HG02623 (cell line): ENCODE data around the gene CORO2B.
"Not testable (repeated sequence)": the region's sequence is repeated elsewhere in the genome, so short reads cannot be mapped to it uniquely, and the experiment has no call there.

Experiments
- ATAC-seq: cut with Tn5 transposase; IDR thresholded peaks from one replicate; pipeline ENCODE4 v1.9.1; 2021; ENCODE audit warnings: moderate library complexity; ENCODE audit not compliant: unreplicated experiment

CORO2B gene

DNA sequence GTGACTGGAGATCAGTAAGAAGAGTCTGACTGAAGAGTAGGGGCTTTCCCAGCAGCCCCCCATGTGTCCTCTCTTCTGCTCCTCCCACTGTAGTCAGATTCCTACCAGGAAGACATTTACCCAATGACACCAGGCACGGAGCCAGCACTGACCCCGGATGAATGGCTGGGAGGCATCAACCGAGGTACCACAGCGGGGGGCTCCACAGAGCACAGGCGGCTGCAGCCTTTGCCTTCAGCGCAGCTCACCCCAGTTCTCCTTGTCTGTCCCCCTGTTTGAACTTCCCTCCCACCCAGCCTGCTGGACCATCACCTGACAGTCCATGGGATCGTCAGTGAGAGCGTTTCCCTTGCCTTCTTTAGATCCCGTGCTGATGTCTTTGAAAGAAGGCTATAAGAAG, 140.3 kb downstream of the CORO2B start:
- ATAC-seq: no peak

DNA sequence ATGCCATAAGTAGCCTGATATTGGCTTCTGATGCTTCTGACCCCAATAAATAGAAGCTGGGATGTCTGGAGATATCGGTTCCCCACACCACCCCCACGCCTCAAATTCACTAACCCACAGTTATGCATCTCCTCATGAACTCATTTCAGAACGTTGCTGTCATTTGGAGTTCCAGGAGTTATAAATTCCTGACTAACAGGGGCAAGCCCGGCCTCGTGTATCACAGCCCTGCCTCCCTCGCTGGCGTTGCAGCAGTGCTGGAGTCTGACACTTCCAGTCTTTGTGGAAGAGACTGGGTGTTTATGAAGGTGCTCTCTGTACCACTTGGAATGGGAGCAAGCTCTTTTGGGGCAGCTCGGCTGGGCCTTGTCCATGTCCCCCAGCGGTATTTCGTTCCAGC, 140.9 kb downstream of the CORO2B start:
- no peak for ATAC-seq

- no peak for ATAC-seq
Measured at GRCh38 chr15:68721886-68722285, 143.1 kb downstream of the CORO2B start.

GRCh38 chr15:68725736-68726135, 146.9 kb downstream of the CORO2B start:
- no peak for ATAC-seq

- no peak for ATAC-seq
Measured at GRCh38 chr15:68726246-68726645, 147.5 kb downstream of the CORO2B start.

DNA sequence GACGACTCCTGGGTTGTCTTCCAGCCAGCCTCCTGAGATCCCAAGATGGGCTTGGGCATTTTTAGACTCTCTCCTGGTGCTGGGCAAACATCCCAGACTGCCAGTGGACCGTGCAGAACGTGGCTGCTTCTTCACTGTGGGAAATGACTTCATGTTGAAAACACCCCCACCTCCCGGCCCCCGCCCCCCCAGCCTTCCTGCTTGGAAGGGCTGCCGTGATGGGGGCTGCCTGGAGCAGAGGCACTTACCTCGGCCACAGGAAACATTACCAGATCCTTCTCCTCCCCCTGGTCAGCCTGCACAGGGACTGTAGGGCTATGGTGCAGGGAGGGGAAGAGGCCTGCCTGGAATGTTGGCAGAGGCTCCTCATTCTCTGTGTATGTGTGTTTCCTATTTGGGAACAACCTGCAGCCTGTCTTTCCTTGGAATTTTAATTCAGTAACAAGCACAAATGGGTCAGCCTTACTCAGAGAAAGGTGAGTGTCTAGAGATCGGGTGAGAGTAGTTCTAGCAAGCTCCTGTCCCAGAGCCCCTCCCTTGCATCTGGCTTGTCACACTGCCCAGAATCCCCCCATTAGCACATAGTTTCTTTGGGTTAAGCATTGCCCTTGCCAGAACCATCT, 151.1 kb downstream of the CORO2B start:
- ATAC-seq: no peak

DNA sequence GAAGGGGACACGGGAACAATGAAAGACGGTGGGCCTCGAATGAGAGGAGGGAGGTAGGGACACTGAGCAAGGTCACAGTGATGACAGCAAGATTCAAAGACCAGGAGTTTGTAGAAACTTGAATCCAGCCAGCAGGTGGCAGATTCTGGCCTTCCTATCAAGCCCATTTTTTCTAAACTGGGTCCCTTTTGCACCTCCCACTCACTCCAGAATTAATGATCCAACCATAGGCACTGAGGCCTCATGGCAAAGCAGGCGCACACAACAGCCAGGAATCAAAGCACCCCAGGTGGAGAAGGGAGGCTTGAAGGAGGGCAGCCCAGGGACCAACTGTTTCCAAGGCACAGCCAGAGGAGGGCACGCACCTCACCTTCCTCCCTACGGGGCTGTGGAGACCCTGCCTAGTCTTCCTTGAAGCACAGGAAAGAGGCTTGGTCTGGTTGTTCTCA, 151.7 kb downstream of the CORO2B start:
- no peak for ATAC-seq

- no peak for ATAC-seq
Measured at GRCh38 chr15:68730976-68731897, 152.4 kb downstream of the CORO2B start.

DNA sequence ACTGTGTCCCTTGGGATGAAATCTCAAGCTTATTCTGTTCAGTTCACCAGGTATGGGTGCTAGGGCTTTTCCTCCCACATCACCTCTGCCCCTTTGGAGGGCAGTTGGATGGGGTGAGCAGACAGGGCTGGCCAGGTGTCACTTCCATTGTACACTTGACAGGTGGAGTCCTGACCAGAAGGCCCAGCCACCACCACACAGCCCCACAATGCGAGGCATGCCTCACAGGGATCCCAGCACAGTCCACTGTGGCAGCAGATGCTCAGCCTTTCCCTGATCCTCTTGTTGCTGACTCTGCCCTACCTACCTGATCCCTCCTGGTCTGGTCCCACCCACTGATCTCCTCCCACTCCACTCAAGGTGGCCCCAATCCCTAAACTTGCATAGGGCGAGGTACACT, 153.7 kb downstream of the CORO2B start:
- ATAC-seq: no peak

- ATAC-seq: no peak
Measured at GRCh38 chr15:68733666-68734065, 154.9 kb downstream of the CORO2B start.

DNA sequence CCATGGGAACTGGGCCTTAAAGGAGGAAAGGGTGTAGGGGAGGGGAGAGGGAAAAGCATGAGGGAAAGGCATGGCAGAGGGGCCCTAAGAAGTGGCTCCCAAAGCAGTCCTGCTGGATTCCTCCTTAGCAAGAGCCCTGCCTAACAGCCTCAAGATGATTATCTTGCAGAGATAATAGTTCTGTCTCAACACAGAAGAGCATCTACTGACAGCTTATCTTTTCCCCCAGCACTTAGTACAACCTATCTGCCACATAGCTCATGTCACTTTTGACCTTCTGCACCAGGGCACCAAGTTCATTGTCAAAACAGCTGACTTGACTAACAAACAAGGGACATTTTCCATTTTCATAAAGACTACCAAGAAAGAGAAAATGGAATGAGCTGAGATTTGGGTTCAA, 155.6 kb downstream of the CORO2B start:
- ATAC-seq: no peak

GRCh38 chr15:68734881-68735280, 156.1 kb downstream of the CORO2B start:
- ATAC-seq: no peak

- ATAC-seq: no peak
Measured at GRCh38 chr15:68735610-68736009, 156.8 kb downstream of the CORO2B start.

DNA sequence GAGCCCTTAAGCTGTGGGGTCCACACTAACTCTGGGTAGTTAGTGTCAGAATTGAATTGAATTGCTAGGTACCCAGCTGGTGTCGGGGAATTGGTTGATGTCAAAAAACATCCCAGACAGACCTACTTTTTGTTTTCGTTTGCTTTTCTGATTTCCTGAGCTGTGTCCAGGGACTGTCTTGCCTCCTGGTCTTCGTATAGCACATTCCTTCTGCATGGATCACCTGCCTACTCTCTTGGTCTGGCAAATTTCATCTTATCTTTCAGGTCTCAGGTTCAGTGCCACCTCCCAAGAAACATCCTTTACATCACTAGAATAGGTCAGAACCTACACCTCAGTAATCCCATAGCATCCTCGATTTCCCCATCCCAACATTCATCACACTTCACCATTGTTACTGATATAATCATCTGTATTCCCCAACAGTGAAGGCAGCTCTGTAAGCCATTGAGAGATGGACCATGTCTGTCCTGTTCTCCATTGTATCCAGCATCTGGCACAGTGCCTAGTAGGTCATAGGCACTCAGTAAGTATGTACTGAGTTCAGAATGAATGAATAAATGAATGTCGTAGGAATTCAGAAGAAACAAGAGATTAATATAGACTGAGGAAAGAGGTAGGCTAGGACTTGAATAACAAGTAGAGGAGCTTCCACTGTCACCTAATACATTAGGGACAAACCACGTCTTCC, 160.7 kb downstream of the CORO2B start:
- ATAC-seq: no peak

DNA sequence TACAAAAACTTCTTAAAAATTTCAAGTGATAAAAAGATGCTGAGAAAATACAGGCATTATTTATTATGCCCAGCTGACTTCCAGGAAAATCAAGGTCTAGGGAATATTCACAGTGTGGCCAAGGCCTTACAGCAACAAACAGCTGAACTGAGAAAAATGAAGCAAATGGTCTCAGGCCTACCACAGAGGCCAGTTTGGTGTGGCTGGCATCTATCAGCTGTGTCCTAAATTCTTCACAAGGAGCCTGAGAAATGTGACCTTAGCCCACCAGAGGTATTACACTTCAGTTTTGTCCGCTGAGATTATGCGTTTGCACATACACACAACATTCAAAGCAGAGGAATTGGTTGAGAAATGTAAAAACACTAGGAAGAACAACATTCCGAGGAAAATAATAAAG, 164.5 kb downstream of the CORO2B start:
- ATAC-seq: no peak

DNA sequence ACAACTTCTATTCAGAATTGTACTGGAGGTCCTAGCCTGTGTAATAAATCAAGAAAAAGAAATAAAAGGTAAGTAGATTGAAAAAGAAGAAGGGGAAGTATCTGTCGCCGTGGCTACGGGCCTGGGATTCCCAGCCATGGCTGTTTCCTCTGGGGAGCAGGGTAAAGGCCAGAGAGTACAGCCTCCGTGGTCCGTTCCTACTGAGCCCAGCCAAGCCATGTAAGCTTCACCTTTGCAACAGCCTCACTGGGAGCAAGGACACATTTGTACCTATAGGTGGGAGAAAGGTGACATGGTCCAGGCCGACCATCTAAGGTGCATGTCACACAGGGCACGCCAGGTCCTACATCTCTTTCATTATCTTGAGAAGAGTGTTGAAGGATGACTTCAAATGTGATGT, 170.6 kb downstream of the CORO2B start:
- no peak for ATAC-seq

GRCh38 chr15:68749793-68750192, 171.0 kb downstream of the CORO2B start:
- no peak for ATAC-seq

DNA sequence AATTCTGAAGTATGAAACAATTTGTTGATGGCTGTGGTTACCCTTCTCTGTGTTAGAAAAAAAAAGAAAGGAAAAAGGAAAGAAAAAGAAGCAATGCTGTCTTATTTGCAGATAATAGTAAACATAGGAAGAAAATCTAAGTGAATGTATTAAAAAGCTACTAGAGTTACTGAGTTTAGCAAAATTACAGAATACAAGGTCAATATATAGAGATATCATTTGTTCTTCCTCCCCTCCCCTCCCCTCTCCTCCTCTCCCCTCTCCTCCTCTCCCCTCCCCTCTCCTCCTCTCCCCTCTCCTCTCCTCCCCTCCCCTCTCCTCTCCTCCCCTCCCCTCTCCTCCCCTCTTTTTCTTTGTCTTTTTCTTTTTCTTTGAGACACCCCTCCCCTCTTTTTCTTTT, 172.8 kb downstream of the CORO2B start:
- ATAC-seq: no peak

- no peak for ATAC-seq
Measured at GRCh38 chr15:68755731-68756130, 176.9 kb downstream of the CORO2B start.

GRCh38 chr15:68759982-68760579, 181.3 kb downstream of the CORO2B start:
- not testable (repeated sequence) for ATAC-seq

DNA sequence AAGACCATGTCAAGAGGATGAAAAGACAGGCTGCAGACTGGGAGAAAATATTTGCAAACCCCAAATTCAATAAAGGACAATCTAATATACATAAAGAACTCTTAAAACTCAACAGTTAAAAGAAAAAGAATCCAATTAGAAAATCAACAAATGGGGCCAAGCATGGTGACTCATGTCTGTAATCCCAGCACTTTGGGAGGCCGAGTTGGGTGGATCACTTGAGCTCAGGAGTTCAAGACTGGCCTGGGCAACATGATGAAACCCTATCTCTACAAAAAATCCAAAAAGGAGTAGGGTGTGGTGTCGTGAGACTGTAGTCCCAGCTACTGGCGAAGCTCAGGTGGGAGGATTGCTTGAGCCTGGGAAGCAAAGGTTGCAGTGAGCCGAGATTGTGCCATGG, 184.3 kb downstream of the CORO2B start:
- ATAC-seq: no peak
